GF-D8 (cell line): ENCODE results near the gene DHDH.
"Not testable (repeated sequence)": the region's sequence is repeated elsewhere in the genome, so short reads cannot be mapped to it uniquely, and the experiment has no call there.

Experiments used
- DNase-seq: peaks from one replicate; lab custom pipeline; 2025; lab: John Stamatoyannopoulos, UW

DHDH gene

GRCh38 chr19:48933382-48933932, at the start of gene DHDH:
DHDH (plus strand) TSS chr19:48933699; CDS start chr19:48933722, 23 bp downstream.
- DNase-seq: no peak

GRCh38 chr19:48883726-48884125, 49.8 kb upstream of the DHDH start:
- no peak for DNase-seq

GRCh38 chr19:48887861-48888612, 45.5 kb upstream of the DHDH start:
- DNase-seq: no peak

GRCh38 chr19:48889496-48889895, 44.0 kb upstream of the DHDH start:
- not testable (repeated sequence) for DNase-seq

- DNase-seq: no peak
Observed at GRCh38 chr19:48890551-48890950, 42.9 kb upstream of the DHDH start.

- DNase-seq: no peak
Observed at GRCh38 chr19:48895226-48895625, 38.3 kb upstream of the DHDH start.

- no peak for DNase-seq
Observed at GRCh38 chr19:48896191-48896720, 37.2 kb upstream of the DHDH start.

GRCh38 chr19:48897181-48897580, 36.3 kb upstream of the DHDH start:
- no peak for DNase-seq

GRCh38 chr19:48899386-48899749, 34.1 kb upstream of the DHDH start:
- DNase-seq: not testable (repeated sequence)

- DNase-seq: peak; percentile 97
Observed at GRCh38 chr19:48899781-48900476, 33.6 kb upstream of the DHDH start, which contains the start of gene NUCB1. NUCB1 (plus strand) TSS chr19:48900312; CDS start chr19:48900797, 485 bp downstream.

GRCh38 chr19:48900477-48901406, 32.8 kb upstream of the DHDH start:
- DNase-seq: no peak

- DNase-seq: not testable (repeated sequence)
Observed at GRCh38 chr19:48902291-48902690, 31.2 kb upstream of the DHDH start.

GRCh38 chr19:48903788-48904187, 29.7 kb upstream of the DHDH start:
- DNase-seq: not testable (repeated sequence)

GRCh38 chr19:48905664-48906063, 27.8 kb upstream of the DHDH start:
- DNase-seq: no peak

GRCh38 chr19:48906324-48906723, 27.2 kb upstream of the DHDH start:
- no peak for DNase-seq

GRCh38 chr19:48907671-48908070, 25.8 kb upstream of the DHDH start:
- DNase-seq: no peak

GRCh38 chr19:48909424-48910077, 23.9 kb upstream of the DHDH start:
- not testable (repeated sequence) for DNase-seq

GRCh38 chr19:48910803-48911202, 22.7 kb upstream of the DHDH start:
- DNase-seq: no peak

GRCh38 chr19:48913114-48913889, 20.2 kb upstream of the DHDH start:
- DNase-seq: no peak

GRCh38 chr19:48914181-48914580, 19.3 kb upstream of the DHDH start:
- DNase-seq: no peak
